ENCODE data around the gene CDC20B.
A peak's percentile ranks its signal among the peaks of the same experiment; 100 is the strongest.

CDC20B gene

GRCh38 chr5:55177078-55177477 lies 4.1 kb upstream of the CDC20B start:
- peak overlapping the region; percentile 43 to 56 for H3K4me3 Mint-ChIP-seq
- DNase-seq, result no peak

GRCh38 chr5:55176176-55176818 lies 3.3 kb upstream of the CDC20B start:
- Mint-ChIP-seq H3K4me1 (ENCODE audit: low read depth in 2 of 2) (peaks cover 20 to 33% of the 10 kb centered on the region in 2 donors), H3K9me3 (no peaks in the 10 kb centered on the region), H3K27ac (no peak overlapping the region), H3K4me3 (peak overlapping the region; percentile 43 to 56), H3K36me3 (ENCODE audit: insufficient read depth) (peaks cover 3% of the 10 kb centered on the region), H3K27me3 (peaks cover 65 to 87% of the 10 kb centered on the region in 2 donors)
- ATAC-seq (replicated peaks) (no peak), DNase-seq (no peak)

More at GRCh38 chr5:55177078-55177477, 4.1 kb upstream of the CDC20B start:
- Mint-ChIP-seq H3K9me3 (no peaks in the 10 kb centered on the region), H3K27me3 (peaks cover 65 to 95% of the 10 kb centered on the region in 2 donors), H3K27ac (no peak overlapping the region), H3K36me3 (ENCODE audit: insufficient read depth) (peaks cover 3% of the 10 kb centered on the region), H3K4me1 (ENCODE audit: low read depth in 2 of 2) (peaks cover 20 to 33% of the 10 kb centered on the region in 2 donors)
- no peak for ATAC-seq (replicated peaks)

GRCh38 chr5:55175781-55176175 lies 2.8 kb upstream of the CDC20B start:
- DNase-seq (no peak), ATAC-seq (replicated peaks) (no peak)
- Mint-ChIP-seq H3K36me3 (ENCODE audit: insufficient read depth) (peaks cover 3% of the 10 kb centered on the region), H3K27ac (no peak overlapping the region), H3K4me3 (peak overlapping the region; percentile 43 to 56), H3K27me3 (peaks cover 65 to 82% of the 10 kb centered on the region in 2 donors), H3K4me1 (ENCODE audit: low read depth in 2 of 2) (peaks cover 20 to 33% of the 10 kb centered on the region in 2 donors), H3K9me3 (no peaks in the 10 kb centered on the region)

GRCh38 chr5:55173687-55174230 lies 782 bp upstream of the CDC20B start:
- Mint-ChIP-seq H3K27me3 (peaks cover 57 to 72% of the 10 kb centered on the region in 2 donors), H3K9me3 (no peaks in the 10 kb centered on the region), H3K27ac (peak overlapping the region in 1 of 2 donors; percentile 85), H3K4me3 (peak overlapping the region; percentile 86 to 88), H3K4me1 (ENCODE audit: low read depth in 2 of 2) (peaks cover 20 to 33% of the 10 kb centered on the region in 2 donors), H3K36me3 (ENCODE audit: insufficient read depth) (peaks cover 3% of the 10 kb centered on the region)
- DNase-seq (no peak), ATAC-seq (replicated peaks) (no peak)

- DNase-seq (peak; percentile 55 to 61 (median 58)), ATAC-seq (replicated peaks) (peak; percentile 65)
- peaks cover 3% of the 10 kb centered on the region for H3K36me3 Mint-ChIP-seq (ENCODE audit: insufficient read depth)
- peak overlapping the region; percentile 86 to 88 for H3K4me3 Mint-ChIP-seq
- peaks cover 56 to 72% of the 10 kb centered on the region in 2 donors for H3K27me3 Mint-ChIP-seq
- no peaks in the 10 kb centered on the region for H3K9me3 Mint-ChIP-seq
- peaks cover 20 to 33% of the 10 kb centered on the region in 2 donors for H3K4me1 Mint-ChIP-seq (ENCODE audit: low read depth in 2 of 2)
- H3K27ac Mint-ChIP-seq, result peak overlapping the region; percentile 82 to 85
These were observed 702 bp downstream of the CDC20B start for GRCh38 chr5:55172051-55172899.

- DNase-seq, result no peak
- Mint-ChIP-seq H3K4me1 (ENCODE audit: low read depth in 2 of 2) (peaks cover 16 to 27% of the 10 kb centered on the region in 2 donors), H3K27me3 (peaks cover 54 to 72% of the 10 kb centered on the region in 2 donors), H3K9me3 (no peaks in the 10 kb centered on the region), H3K4me3 (no peak overlapping the region), H3K27ac (no peak overlapping the region), H3K36me3 (ENCODE audit: insufficient read depth) (peaks cover 3% of the 10 kb centered on the region)
- no peak for ATAC-seq (replicated peaks)
These were observed 1.5 kb downstream of the CDC20B start for GRCh38 chr5:55171471-55171870.

GRCh38 chr5:55162666-55163065 lies 10.3 kb downstream of the CDC20B start:
- no peak overlapping the region for H3K27ac Mint-ChIP-seq
- H3K4me1 Mint-ChIP-seq (ENCODE audit: low read depth in 2 of 2), result peaks cover 0 to 3% of the 10 kb centered on the region in 2 donors
- no peak for DNase-seq
- H3K4me3 Mint-ChIP-seq, result no peak overlapping the region
- H3K27me3 Mint-ChIP-seq, result peaks cover 35 to 36% of the 10 kb centered on the region in 2 donors
- ATAC-seq (replicated peaks), result no peak
- no peaks in the 10 kb centered on the region for H3K9me3 Mint-ChIP-seq
- no peaks in the 10 kb centered on the region for H3K36me3 Mint-ChIP-seq (ENCODE audit: insufficient read depth)

GRCh38 chr5:55160493-55161209 lies 12.3 kb downstream of the CDC20B start:
- no peak overlapping the region for H3K27ac Mint-ChIP-seq
- H3K4me1 Mint-ChIP-seq (ENCODE audit: low read depth in 2 of 2), result peaks cover 0 to 3% of the 10 kb centered on the region in 2 donors
- H3K27me3 Mint-ChIP-seq, result peaks cover 19 to 20% of the 10 kb centered on the region in 2 donors
- DNase-seq, result no peak
- no peak for ATAC-seq (replicated peaks)
- no peaks in the 10 kb centered on the region for H3K36me3 Mint-ChIP-seq (ENCODE audit: insufficient read depth)
- no peak overlapping the region for H3K4me3 Mint-ChIP-seq
- H3K9me3 Mint-ChIP-seq, result no peaks in the 10 kb centered on the region

GRCh38 chr5:55159763-55160492 lies 13.0 kb downstream of the CDC20B start, which contains the start of gene GPX8:
Gene GPX8, plus strand, starts transcription at chr5:55160171. Its CDS starts 22 bp downstream, at chr5:55160193.
- ATAC-seq (replicated peaks) (peak; percentile 87), DNase-seq (peak in 2 of 3 experiments; percentile 32 to 34)
- Mint-ChIP-seq H3K27me3 (peaks cover 11 to 18% of the 10 kb centered on the region in 2 donors), H3K4me3 (no peak within 1 kb of the TSS), H3K9me3 (no peaks in the 10 kb centered on the region), H3K4me1 (ENCODE audit: low read depth in 2 of 2) (peaks cover 0 to 3% of the 10 kb centered on the region in 2 donors), H3K36me3 (ENCODE audit: insufficient read depth) (no peaks in the 10 kb centered on the region), H3K27ac (no peak within 1 kb of the TSS)

GRCh38 chr5:55154873-55155272 lies 18.1 kb downstream of the CDC20B start:
- Mint-ChIP-seq H3K4me3 (no peak overlapping the region), H3K27me3 (peaks cover 8 to 38% of the 10 kb centered on the region in 2 donors), H3K27ac (no peak overlapping the region), H3K9me3 (no peaks in the 10 kb centered on the region), H3K36me3 (ENCODE audit: insufficient read depth) (no peaks in the 10 kb centered on the region), H3K4me1 (ENCODE audit: low read depth in 2 of 2) (peaks cover 0 to 3% of the 10 kb centered on the region in 2 donors)
- ATAC-seq (replicated peaks) (no peak), DNase-seq (no peak)

GRCh38 chr5:55151923-55152842 lies 20.8 kb downstream of the CDC20B start:
- Mint-ChIP-seq H3K27me3 (peaks cover 8 to 30% of the 10 kb centered on the region in 2 donors), H3K4me1 (ENCODE audit: low read depth in 2 of 2) (no peaks in the 10 kb centered on the region), H3K27ac (no peak overlapping the region), H3K9me3 (no peaks in the 10 kb centered on the region), H3K4me3 (no peak overlapping the region), H3K36me3 (ENCODE audit: insufficient read depth) (no peaks in the 10 kb centered on the region)
- DNase-seq (no peak), ATAC-seq (replicated peaks) (no peak)
